GM12875 (cell line): Measurements from ENCODE around the gene FRYL.

Experiments
- H3K4me3 ChIP-seq: one replicate; pipeline ENCODE4 v1.5.1; 2011; ENCODE audit warnings: low read depth, low read length, control low read depth
- CTCF ChIP-seq: IDR thresholded peaks from 2 replicates; pipeline ENCODE4 v1.5.1; 2011; ENCODE audit warnings: low read depth, mild to moderate bottlenecking, control low read depth, inconsistent platforms, low read length, moderate library complexity, borderline replicate concordance; ENCODE audit not compliant: insufficient read depth

Gene FRYL

GRCh38 chr4:48509543-48509942, 270.5 kb downstream of the FRYL start:
- no peak overlapping the region for H3K4me3 ChIP-seq
- TF ChIP-seq CTCF = no peak

- no peak for TF ChIP-seq CTCF
- H3K4me3 ChIP-seq = no peak overlapping the region
These were observed 273.4 kb downstream of the FRYL start for GRCh38 chr4:48506716-48507115.

- H3K4me3 ChIP-seq = no peak overlapping the region
- no peak for TF ChIP-seq CTCF
These were observed 275.7 kb downstream of the FRYL start for GRCh38 chr4:48504352-48504751.

- TF ChIP-seq CTCF = no peak
- H3K4me3 ChIP-seq = no peak overlapping the region
These were observed 276.1 kb downstream of the FRYL start for GRCh38 chr4:48504026-48504330.

- TF ChIP-seq CTCF = no peak
- no peak overlapping the region for H3K4me3 ChIP-seq
These were observed 276.6 kb downstream of the FRYL start for GRCh38 chr4:48503233-48504025.

GRCh38 chr4:48499551-48500066, 280.5 kb downstream of the FRYL start:
- no peak overlapping the region for H3K4me3 ChIP-seq

More at GRCh38 chr4:48499551-48500066, 280.5 kb downstream of the FRYL start:
- TF ChIP-seq CTCF = no peak
